Keratinocyte (primary cell): ENCODE results near the gene MRGPRD. TPM values are rescaled to one million over a fixed set of nuclear protein-coding genes. Genes with fewer than 3 reads are reported as not detected.
A peak's percentile ranks its signal among the peaks of the same experiment; 100 is the strongest.

Experiments used
- DNase-seq: peaks from one replicate; pipeline ENCODE4 v3.0.0-alpha.2; 2011; ENCODE audit warnings: low read depth, missing footprints, low spot score
- FAIRE-seq: peaks from 2 replicates; lab custom pipeline; 2011; peaks lifted over from hg19 to GRCh38; lab: Jason Lieb, UNC
- H2AFZ ChIP-seq: 2 replicates; pipeline ENCODE4 v1.6.0; 2012; ENCODE audit warnings: low read length, control low read depth, inconsistent platforms; ENCODE audit not compliant: control insufficient read depth
- H3K27ac ChIP-seq: 2 replicates; pipeline ENCODE4 v1.5.1; 2011; ENCODE audit warnings: low read length; ENCODE audit not compliant: control insufficient read depth, insufficient read depth
- H3K27me3 ChIP-seq: 3 replicates; pipeline ENCODE4 v1.6.0; 2011; ENCODE audit warnings: low read length; ENCODE audit not compliant: control insufficient read depth, insufficient read depth; ENCODE audit errors: extremely low read depth
- H3K36me3 ChIP-seq, 2 experiments: 2 replicates in 1 of 2; 3 replicates in 1 of 2; pipeline ENCODE4 v1.5.1; 2011; ENCODE audit warnings: low read length in 2 of 2, mild to moderate bottlenecking in 1 of 2; ENCODE audit not compliant: control insufficient read depth in 2 of 2, insufficient read depth in 2 of 2; ENCODE audit errors: extremely low read depth in 1 of 2
- H3K4me1 ChIP-seq: 3 replicates; pipeline ENCODE4 v1.5.1; 2011; ENCODE audit warnings: low read length; ENCODE audit not compliant: control insufficient read depth, insufficient read depth; ENCODE audit errors: extremely low read depth
- H3K4me2 ChIP-seq: 3 replicates; pipeline ENCODE4 v1.6.0; 2011; ENCODE audit warnings: low read depth, low read length; ENCODE audit not compliant: control insufficient read depth, insufficient read depth; ENCODE audit errors: extremely low read depth
- H3K4me3 ChIP-seq, 3 experiments: fragments of 200-600 bp in 1 of 3; sonication (generic) in 1 of 3; 2 replicates in 2 of 3; 3 replicates in 1 of 3; pipeline ENCODE4 v1.5.1; 2011 to 2016; ENCODE audit warnings: low read length in 3 of 3, mild to moderate bottlenecking in 3 of 3, control low read depth in 2 of 3, inconsistent platforms in 1 of 3, low read depth in 1 of 3, mixed read lengths in 1 of 3, mixed run types in 1 of 3, moderate library complexity in 1 of 3; ENCODE audit not compliant: control insufficient read depth in 2 of 3, insufficient read depth in 2 of 3; ENCODE audit errors: extremely low read depth in 1 of 3
- H3K79me2 ChIP-seq: 2 replicates; pipeline ENCODE4 v1.6.0; 2012; ENCODE audit warnings: low read length; ENCODE audit not compliant: control insufficient read depth, insufficient read depth
- H3K9ac ChIP-seq: 3 replicates; pipeline ENCODE4 v1.6.0; 2011; ENCODE audit warnings: low read length; ENCODE audit not compliant: control insufficient read depth, insufficient read depth; ENCODE audit errors: extremely low read depth
- H3K9me1 ChIP-seq: 3 replicates; pipeline ENCODE4 v1.6.0; 2011; ENCODE audit warnings: low read length; ENCODE audit not compliant: control insufficient read depth, insufficient read depth; ENCODE audit errors: extremely low read depth
- H3K9me3 ChIP-seq: 2 replicates; pipeline ENCODE4 v1.5.1; 2012; ENCODE audit warnings: low read depth, low read length; ENCODE audit not compliant: control insufficient read depth
- H4K20me1 ChIP-seq: 3 replicates; pipeline ENCODE4 v1.6.0; 2011; ENCODE audit warnings: low read length; ENCODE audit not compliant: control insufficient read depth, insufficient read depth; ENCODE audit errors: extremely low read depth
- EZH2 ChIP-seq: IDR thresholded peaks from one replicate; pipeline ENCODE4 v1.6.1; 2012; ENCODE audit warnings: inconsistent platforms, mild to moderate bottlenecking, low read length, moderate library complexity
- dilution Hi-C: fragments of 300-500 bp; cut with MboI; formaldehyde crosslinking; loops from one replicate; pipeline ENCODE4 v1.7.0; 2020; ENCODE audit warnings: low sequenced_read_pairs; ENCODE audit not compliant: extremely low pct_ligation_motif_present
- polyA plus RNA-seq, 5 experiments: library from polyadenylated mRNA; depleted of rRNA in 3 of 5; stranded (reverse) in 3 of 5; stranded (forward) in 1 of 5; unstranded in 1 of 5; fragments of >200 nt; gene quantifications; 1 replicate in 1 of 5; 2 replicates in 3 of 5; 3 replicates in 1 of 5; pipeline versions ENCODE4 v1.2.1 to v1.2.3, GENCODE V29; 2011 to 2012; ENCODE audit warnings: missing spikeins in 2 of 5, low read depth in 1 of 5, low replicate concordance in 1 of 5
- TF ChIP-seq, protein P1 (sequence below), 3 experiments: IDR thresholded peaks in 1 of 3; conservative IDR thresholded peaks in 1 of 3; optimal IDR thresholded peaks in 1 of 3; 2 replicates in 2 of 3; 3 replicates in 1 of 3; pipeline versions ENCODE3 to v1.5.1; 2011; ENCODE audit warnings: low read length in 3 of 3, mild to moderate bottlenecking in 3 of 3, moderate library complexity in 2 of 3, control low read depth in 1 of 3, inconsistent platforms in 1 of 3; ENCODE audit not compliant: insufficient read depth in 2 of 3; ENCODE audit errors: extremely low read depth in 1 of 3

Gene MRGPRD
- polyA plus RNA-seq, 1 donor (not counting 4 experiments of a cell fraction or from before 2014, with no cell fraction given): not detected

DNA sequence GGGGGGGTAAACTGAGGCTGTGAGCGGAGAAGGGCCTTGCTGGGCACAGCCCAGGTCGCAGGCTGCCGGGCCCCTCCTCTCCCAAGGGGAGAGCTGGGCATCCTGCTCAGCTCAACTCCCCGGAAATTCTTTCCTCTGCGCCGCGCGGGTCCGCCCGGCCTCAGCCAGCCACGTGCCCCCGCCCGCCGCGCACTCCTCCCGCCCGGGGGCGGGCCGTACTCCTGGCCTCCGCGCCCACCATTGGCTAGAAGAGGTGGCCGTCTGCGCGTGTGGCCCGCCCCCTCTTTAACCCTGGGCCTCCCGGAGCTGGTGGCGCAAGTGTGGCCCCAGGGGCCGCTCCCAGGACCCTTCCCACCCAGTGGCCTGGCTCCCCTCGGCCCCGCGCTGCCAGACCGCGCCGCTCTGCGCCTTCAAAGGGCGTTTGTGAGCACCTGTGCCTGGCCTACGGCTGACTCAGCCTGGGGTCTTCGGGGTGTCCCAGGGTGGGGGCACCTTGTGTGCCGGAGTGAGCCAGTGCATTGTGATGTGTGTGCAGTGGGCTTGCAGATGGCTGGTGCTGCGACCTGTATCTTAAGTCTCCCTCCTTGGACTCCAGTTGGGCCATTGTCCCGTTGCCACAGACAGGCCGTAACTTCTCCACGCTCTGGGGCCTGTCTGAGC is 30.3 kb upstream of the MRGPRD start:
- Histone ChIP-seq H3K79me2 (no peaks in the 10 kb centered on the region), H3K9me3 (no peaks in the 10 kb centered on the region), H3K36me3 (no peaks in the 10 kb centered on the region), H4K20me1 (no peaks in the 10 kb centered on the region), H3K4me3 (no peak overlapping the region), H2AFZ (peak overlapping the region; percentile 9), H3K27me3 (peaks cover 26% of the 10 kb centered on the region), H3K9me1 (peaks cover 4% of the 10 kb centered on the region), H3K4me2 (peak overlapping the region; percentile 59), H3K4me1 (peaks cover 33% of the 10 kb centered on the region), H3K27ac (no peak overlapping the region), H3K9ac (peak overlapping the region; percentile 34)
- no peak for DNase-seq
- FAIRE-seq: no peak
- dilution Hi-C loops: no loop called here
- no peak for TF ChIP-seq EZH2
- TF ChIP-seq, protein P1, sequence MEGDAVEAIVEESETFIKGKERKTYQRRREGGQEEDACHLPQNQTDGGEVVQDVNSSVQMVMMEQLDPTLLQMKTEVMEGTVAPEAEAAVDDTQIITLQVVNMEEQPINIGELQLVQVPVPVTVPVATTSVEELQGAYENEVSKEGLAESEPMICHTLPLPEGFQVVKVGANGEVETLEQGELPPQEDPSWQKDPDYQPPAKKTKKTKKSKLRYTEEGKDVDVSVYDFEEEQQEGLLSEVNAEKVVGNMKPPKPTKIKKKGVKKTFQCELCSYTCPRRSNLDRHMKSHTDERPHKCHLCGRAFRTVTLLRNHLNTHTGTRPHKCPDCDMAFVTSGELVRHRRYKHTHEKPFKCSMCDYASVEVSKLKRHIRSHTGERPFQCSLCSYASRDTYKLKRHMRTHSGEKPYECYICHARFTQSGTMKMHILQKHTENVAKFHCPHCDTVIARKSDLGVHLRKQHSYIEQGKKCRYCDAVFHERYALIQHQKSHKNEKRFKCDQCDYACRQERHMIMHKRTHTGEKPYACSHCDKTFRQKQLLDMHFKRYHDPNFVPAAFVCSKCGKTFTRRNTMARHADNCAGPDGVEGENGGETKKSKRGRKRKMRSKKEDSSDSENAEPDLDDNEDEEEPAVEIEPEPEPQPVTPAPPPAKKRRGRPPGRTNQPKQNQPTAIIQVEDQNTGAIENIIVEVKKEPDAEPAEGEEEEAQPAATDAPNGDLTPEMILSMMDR (optimal IDR thresholded peaks at IDR 0.05 in 1 of 3, IDR thresholded peaks at IDR 0.05 in 1 of 3, conservative IDR thresholded peaks at IDR 0.05 in 1 of 3; ENCODE audit: extremely low read depth in 1 of 3, insufficient read depth in 2 of 3, low read length in 3 of 3): no peak

DNA sequence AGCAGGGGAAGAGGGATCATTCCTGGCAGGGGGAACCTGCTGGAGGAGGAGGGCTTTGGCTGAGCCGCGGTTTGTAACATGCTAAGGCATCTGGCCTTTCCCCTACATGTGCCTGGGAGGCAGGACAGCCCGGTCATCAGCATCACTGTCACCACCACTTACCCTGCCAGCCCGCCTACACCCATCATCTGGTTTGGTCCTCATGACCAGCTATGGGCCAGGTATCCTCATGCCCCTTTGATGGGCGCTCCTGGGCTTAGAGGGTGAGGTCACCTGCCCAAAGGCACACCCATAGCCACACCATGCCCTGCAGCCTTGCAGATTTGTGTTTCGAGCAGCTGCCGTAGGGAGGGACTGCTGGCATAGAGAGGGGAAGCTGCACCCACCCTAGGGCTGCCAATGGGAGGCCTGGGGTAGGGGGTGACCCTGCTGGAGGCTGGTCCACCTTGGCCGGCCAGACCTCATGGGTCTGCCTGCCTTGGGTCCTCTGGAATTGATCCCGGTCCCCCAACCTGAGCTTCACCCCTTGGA is 29.6 kb upstream of the MRGPRD start:
- TF ChIP-seq, protein P1 (optimal IDR thresholded peaks at IDR 0.05 in 1 of 3, IDR thresholded peaks at IDR 0.05 in 1 of 3, conservative IDR thresholded peaks at IDR 0.05 in 1 of 3; ENCODE audit: extremely low read depth in 1 of 3, insufficient read depth in 2 of 3, low read length in 3 of 3): no peak
- TF ChIP-seq EZH2: no peak
- H3K27ac ChIP-seq: no peak overlapping the region
- H3K4me3 ChIP-seq: no peak overlapping the region
- peaks cover 4% of the 10 kb centered on the region for H3K9me1 ChIP-seq
- no peak for FAIRE-seq
- peak overlapping the region; percentile 34 for H3K9ac ChIP-seq
- H2AFZ ChIP-seq: no peak overlapping the region
- no peaks in the 10 kb centered on the region for H4K20me1 ChIP-seq
- H3K4me2 ChIP-seq: peak overlapping the region; percentile 59
- H3K4me1 ChIP-seq: peaks cover 33% of the 10 kb centered on the region
- dilution Hi-C loops: no loop called here
- no peak for DNase-seq
- H3K79me2 ChIP-seq: no peaks in the 10 kb centered on the region
- peaks cover 26% of the 10 kb centered on the region for H3K27me3 ChIP-seq
- H3K36me3 ChIP-seq: no peaks in the 10 kb centered on the region
- no peaks in the 10 kb centered on the region for H3K9me3 ChIP-seq
